ENCODE measurements around the gene DAW1. TPM values are rescaled to one million over a fixed set of nuclear protein-coding genes. Genes with fewer than 3 reads are reported as not detected.

Gene DAW1
- total and polyA plus RNA-seq, 4 donors: 5.0 to 16.6 (median 9.7) TPM

DNA sequence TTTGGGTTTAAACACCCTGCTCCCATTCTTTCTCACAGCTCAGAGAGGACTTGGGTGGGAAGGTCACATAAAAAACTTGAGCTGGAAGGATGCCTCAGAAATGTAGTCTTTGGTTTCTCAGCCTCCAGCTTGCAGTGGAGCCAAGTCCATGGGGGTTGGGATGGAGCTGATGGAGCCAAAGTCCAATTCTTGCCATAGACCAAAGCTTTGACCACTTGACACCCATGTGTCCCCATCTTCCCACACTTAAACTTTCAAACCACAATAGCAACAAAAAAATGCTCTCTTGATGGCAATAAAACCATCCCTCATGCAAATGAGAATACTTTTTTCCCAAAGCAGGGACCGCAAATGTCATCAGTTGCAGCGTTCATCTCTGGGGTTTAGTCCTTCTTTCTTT is 14.7 kb upstream of the DAW1 start:
- Histone ChIP-seq H3K9me3 (ENCODE audit: control insufficient read depth, insufficient read depth, low read length) (no peaks in the 10 kb centered on the region), H3K36me3 (ENCODE audit: control insufficient read depth, insufficient read depth, low read length) (no peaks in the 10 kb centered on the region), H3K4me1 (ENCODE audit: control insufficient read depth, insufficient read depth, low read length) (peaks cover 10% of the 10 kb centered on the region), H3K4me3 (ENCODE audit: low read depth, low read length) (no peak overlapping the region), H3K27me3 (ENCODE audit: control insufficient read depth, insufficient read depth, low read length) (no peaks in the 10 kb centered on the region), H3K27ac (ENCODE audit: low read depth, low read length) (no peak overlapping the region)
- no CpG with 5 or more reads among the region's 2 CpGs for WGBS (ENCODE audit: insufficient coverage)
- DNase-seq (ENCODE audit: low read depth in 4 of 6, low spot score in 6 of 6): no peak

DNA sequence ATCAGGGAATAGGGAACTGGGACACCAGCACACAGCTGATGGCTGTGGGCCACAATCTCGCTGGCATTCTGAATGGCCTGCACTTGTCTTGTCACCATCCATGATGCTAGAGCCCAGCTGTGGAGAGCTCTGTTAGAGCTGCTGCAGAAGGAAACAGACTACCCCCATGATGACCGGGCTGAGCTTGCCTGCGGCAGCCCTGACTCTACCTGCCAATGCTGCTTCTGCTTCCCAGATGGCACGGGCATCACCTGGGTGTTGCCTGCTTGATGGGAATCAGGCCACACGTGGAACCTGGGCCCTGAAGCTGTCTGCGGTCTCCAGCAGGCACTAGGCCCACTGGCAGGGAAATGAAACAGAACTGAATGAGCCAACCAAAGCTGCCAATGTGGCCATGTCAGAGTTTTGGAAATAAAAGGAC is 11.2 kb upstream of the DAW1 start:
- no peak overlapping the region for H3K27ac ChIP-seq (ENCODE audit: low read depth, low read length)
- peak in 5 of 6 donors; percentile 35 to 77 (median 46) for DNase-seq (ENCODE audit: low read depth in 4 of 6, low spot score in 6 of 6)
- WGBS (ENCODE audit: insufficient coverage): 57% methylated on average over 6 of the region's 6 CpGs

DNA sequence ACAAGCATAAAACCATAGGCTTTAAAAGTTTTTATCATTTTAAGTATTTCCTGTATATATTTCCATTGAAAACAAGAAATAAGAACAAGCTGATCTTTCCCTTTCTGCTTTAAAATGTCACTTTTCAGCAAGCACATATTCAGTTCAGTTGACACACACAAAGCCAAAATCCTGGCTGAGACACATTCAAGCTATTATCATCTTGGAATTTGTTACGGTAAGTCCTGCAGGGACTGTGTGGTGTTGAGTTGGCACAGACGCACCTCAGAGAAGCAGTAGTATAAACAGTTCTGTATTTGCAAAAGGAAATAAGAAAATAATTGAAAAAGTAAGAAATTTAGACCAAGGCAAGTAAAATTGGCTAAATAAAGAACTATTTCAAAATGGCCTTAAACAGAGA is 10.4 kb upstream of the DAW1 start:
- no CpG with 5 or more reads among the region's 2 CpGs for WGBS (ENCODE audit: insufficient coverage)
- H3K27me3 ChIP-seq (ENCODE audit: control insufficient read depth, insufficient read depth, low read length): no peaks in the 10 kb centered on the region
- DNase-seq (ENCODE audit: low read depth in 4 of 6, low spot score in 6 of 6): peak in 3 of 6 donors; percentile 4 to 46 (median 17)
- no peak overlapping the region for H3K27ac ChIP-seq (ENCODE audit: low read depth, low read length)
- peaks cover 17% of the 10 kb centered on the region for H3K4me1 ChIP-seq (ENCODE audit: control insufficient read depth, insufficient read depth, low read length)
- no peak overlapping the region for H3K4me3 ChIP-seq (ENCODE audit: low read depth, low read length)
- H3K36me3 ChIP-seq (ENCODE audit: control insufficient read depth, insufficient read depth, low read length): no peaks in the 10 kb centered on the region
- no peaks in the 10 kb centered on the region for H3K9me3 ChIP-seq (ENCODE audit: control insufficient read depth, insufficient read depth, low read length)

More for the DNA sequence above, 11.2 kb upstream of the DAW1 start:
- H3K9me3 ChIP-seq (ENCODE audit: control insufficient read depth, insufficient read depth, low read length): no peaks in the 10 kb centered on the region
- no peaks in the 10 kb centered on the region for H3K36me3 ChIP-seq (ENCODE audit: control insufficient read depth, insufficient read depth, low read length)
- H3K4me3 ChIP-seq (ENCODE audit: low read depth, low read length): no peak overlapping the region
- H3K4me1 ChIP-seq (ENCODE audit: control insufficient read depth, insufficient read depth, low read length): peaks cover 17% of the 10 kb centered on the region
- H3K27me3 ChIP-seq (ENCODE audit: control insufficient read depth, insufficient read depth, low read length): no peaks in the 10 kb centered on the region

DNA sequence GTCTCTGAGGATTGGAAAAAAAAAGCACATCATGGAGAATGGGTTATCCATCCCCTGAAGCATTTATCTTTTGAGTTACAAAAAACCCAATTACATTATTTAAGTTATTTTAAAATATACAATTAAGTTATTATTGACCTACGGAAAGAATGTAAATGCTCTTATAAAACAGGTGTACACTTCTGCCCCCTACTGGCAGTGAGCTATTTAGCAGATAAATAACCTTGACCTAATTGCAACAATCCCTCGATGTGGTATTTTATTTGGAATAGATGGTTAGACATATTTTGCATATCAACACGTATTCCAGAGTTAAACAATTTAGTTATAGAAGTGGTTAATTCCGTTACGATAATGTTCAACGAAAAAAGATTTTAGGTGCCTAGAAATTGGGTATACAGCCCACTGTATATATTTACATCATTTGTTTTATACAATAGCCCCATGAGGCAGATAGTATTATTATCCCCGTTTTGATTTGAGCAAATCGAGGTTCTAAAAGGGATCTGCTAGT is 9.1 kb upstream of the DAW1 start:
- WGBS (ENCODE audit: insufficient coverage): 75% methylated on average over 1 of the region's 8 CpGs
- DNase-seq (ENCODE audit: low read depth in 4 of 6, low spot score in 6 of 6): peak in 1 of 6 donors; percentile 53

DNA sequence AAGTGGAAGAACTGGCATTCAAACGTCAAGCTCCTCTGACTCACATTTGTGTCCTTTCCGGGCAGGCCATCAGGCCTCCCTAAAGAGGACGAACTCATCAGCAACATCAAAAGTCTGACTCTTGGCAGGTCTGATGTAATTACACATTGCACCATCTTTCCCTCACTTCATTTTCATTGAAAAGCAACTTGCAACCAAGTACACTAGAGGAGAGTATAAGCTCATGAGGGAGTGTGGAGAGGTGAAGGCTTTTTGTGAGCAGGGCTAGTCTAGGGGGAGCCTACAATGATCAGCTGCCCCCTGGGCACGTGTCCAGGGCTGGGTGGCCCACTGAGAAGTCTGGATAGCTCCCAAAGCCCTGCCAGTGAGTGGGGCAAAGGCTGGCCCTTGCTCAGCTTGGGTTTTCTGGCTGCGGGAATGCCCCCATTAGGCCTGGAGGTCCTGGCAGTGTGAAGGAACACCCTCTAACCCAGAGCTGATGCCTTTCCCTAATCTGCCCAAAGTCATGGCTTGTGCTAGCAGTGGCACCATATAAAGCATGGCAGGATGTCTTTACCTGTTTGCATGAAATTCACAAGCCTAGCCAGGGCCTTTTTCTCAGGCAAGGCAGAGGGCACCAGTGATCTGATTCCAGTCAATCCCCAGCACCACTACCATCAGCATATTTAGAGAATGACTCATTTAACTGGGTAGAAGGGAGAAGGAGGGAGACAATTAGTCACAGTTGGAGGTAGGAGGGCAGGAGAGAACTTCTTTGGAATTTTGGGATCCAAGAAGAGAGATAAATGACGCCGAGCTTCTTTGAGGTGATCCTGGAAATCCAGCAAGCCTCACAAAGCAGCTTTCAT is 8.5 kb upstream of the DAW1 start:
- H3K36me3 ChIP-seq (ENCODE audit: control insufficient read depth, insufficient read depth, low read length): no peaks in the 10 kb centered on the region
- H3K27ac ChIP-seq (ENCODE audit: low read depth, low read length): no peak overlapping the region

More for the DNA sequence above, 9.1 kb upstream of the DAW1 start:
- H3K4me3 ChIP-seq (ENCODE audit: low read depth, low read length): no peak overlapping the region
- no peaks in the 10 kb centered on the region for H3K36me3 ChIP-seq (ENCODE audit: control insufficient read depth, insufficient read depth, low read length)
- H3K9me3 ChIP-seq (ENCODE audit: control insufficient read depth, insufficient read depth, low read length): no peaks in the 10 kb centered on the region
- H3K27ac ChIP-seq (ENCODE audit: low read depth, low read length): no peak overlapping the region
- H3K4me1 ChIP-seq (ENCODE audit: control insufficient read depth, insufficient read depth, low read length): peaks cover 17% of the 10 kb centered on the region
- no peaks in the 10 kb centered on the region for H3K27me3 ChIP-seq (ENCODE audit: control insufficient read depth, insufficient read depth, low read length)

DNA sequence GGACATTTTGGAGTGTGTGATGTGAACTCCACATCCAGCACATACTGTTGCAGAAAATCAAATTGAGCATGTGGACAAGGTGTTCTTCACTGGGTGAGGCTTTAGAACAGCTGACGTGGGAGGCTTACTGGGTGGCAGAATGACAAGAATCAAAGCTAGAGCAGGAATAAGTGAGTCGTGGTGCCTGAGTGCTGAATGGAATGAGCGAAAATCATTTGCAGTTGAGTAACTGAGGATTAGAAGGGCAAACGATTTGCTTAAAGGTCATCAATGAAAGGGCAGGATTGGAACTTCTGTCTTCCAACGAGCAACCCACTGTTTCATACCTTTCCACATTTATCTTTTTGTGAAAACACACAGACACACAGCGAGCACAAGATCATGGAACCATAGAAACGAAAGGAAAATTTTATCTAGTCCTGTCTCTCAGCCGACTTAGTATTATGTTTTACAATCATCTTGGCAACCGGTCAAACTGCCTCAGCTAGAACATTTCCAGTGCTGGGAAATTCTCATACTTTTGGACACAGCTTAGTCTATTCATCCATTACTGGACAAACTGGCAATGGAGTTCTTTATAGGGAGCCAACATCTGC is 7.2 kb upstream of the DAW1 start:
- no peak for DNase-seq (ENCODE audit: low read depth in 4 of 6, low spot score in 6 of 6)
- Histone ChIP-seq H3K27ac (ENCODE audit: low read depth, low read length) (no peak overlapping the region), H3K27me3 (ENCODE audit: control insufficient read depth, insufficient read depth, low read length) (no peaks in the 10 kb centered on the region), H3K4me3 (ENCODE audit: low read depth, low read length) (no peak overlapping the region), H3K36me3 (ENCODE audit: control insufficient read depth, insufficient read depth, low read length) (no peaks in the 10 kb centered on the region), H3K4me1 (ENCODE audit: control insufficient read depth, insufficient read depth, low read length) (peaks cover 17% of the 10 kb centered on the region), H3K9me3 (ENCODE audit: control insufficient read depth, insufficient read depth, low read length) (no peaks in the 10 kb centered on the region)
- WGBS (ENCODE audit: insufficient coverage): 82% methylated on average over 8 of the region's 9 CpGs

More for the DNA sequence above, 8.5 kb upstream of the DAW1 start:
- DNase-seq (ENCODE audit: low read depth in 4 of 6, low spot score in 6 of 6): no peak
- H3K4me1 ChIP-seq (ENCODE audit: control insufficient read depth, insufficient read depth, low read length): peaks cover 17% of the 10 kb centered on the region
- 77% methylated on average over 7 of the region's 7 CpGs for WGBS (ENCODE audit: insufficient coverage)
- no peak overlapping the region for H3K4me3 ChIP-seq (ENCODE audit: low read depth, low read length)
- H3K9me3 ChIP-seq (ENCODE audit: control insufficient read depth, insufficient read depth, low read length): no peaks in the 10 kb centered on the region
- H3K27me3 ChIP-seq (ENCODE audit: control insufficient read depth, insufficient read depth, low read length): no peaks in the 10 kb centered on the region

DNA sequence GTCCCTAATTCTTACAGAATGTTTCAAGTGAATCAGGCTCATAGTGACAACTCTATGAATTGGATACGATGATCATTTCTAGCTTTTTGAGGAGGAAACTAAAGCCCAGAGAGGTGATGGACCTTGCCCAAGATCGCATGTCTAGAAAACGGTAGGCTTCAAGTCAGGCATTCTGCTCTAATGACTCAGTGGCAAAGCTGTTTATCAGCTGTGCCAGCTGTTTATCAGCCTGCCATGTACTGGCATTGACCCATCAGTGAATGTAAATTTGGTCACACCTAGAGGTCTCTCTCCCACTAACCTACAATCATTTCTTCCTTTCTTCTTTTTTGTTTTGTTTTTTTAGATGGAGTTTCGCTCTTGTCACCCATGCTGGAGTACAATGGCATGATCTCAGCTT is 6.1 kb upstream of the DAW1 start:
- Histone ChIP-seq H3K9me3 (ENCODE audit: control insufficient read depth, insufficient read depth, low read length) (no peaks in the 10 kb centered on the region), H3K27me3 (ENCODE audit: control insufficient read depth, insufficient read depth, low read length) (no peaks in the 10 kb centered on the region), H3K36me3 (ENCODE audit: control insufficient read depth, insufficient read depth, low read length) (no peaks in the 10 kb centered on the region), H3K4me1 (ENCODE audit: control insufficient read depth, insufficient read depth, low read length) (peaks cover 8% of the 10 kb centered on the region), H3K27ac (ENCODE audit: low read depth, low read length) (no peak overlapping the region), H3K4me3 (ENCODE audit: low read depth, low read length) (no peak overlapping the region)
- DNase-seq (ENCODE audit: low read depth in 4 of 6, low spot score in 6 of 6): no peak
- WGBS (ENCODE audit: insufficient coverage): 81% methylated on average over 4 of the region's 4 CpGs

DNA sequence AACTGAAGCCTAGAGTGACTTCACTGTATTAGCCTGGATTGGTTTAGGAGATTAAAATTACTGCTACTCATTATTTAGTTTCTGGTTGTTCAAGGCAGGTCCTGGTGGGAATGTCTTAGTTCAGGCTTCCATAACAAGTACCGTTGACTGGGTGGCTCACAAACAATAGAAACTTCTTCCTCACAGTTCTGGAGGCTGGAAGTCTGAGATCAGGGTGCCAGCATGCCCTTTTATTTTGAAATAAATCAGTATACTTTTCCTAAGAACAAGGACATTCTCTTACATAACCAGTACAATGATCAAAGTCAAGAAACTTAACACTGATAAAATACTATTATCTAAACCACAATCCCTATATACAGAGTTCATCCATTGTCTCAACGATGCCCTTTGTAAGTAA is 4.0 kb upstream of the DAW1 start:
- Histone ChIP-seq H3K4me3 (ENCODE audit: low read depth, low read length) (no peak overlapping the region), H3K9me3 (ENCODE audit: control insufficient read depth, insufficient read depth, low read length) (no peaks in the 10 kb centered on the region), H3K27me3 (ENCODE audit: control insufficient read depth, insufficient read depth, low read length) (no peaks in the 10 kb centered on the region), H3K4me1 (ENCODE audit: control insufficient read depth, insufficient read depth, low read length) (peaks cover 17% of the 10 kb centered on the region), H3K36me3 (ENCODE audit: control insufficient read depth, insufficient read depth, low read length) (no peaks in the 10 kb centered on the region), H3K27ac (ENCODE audit: low read depth, low read length) (no peak overlapping the region)
- no peak for DNase-seq (ENCODE audit: low read depth in 4 of 6, low spot score in 6 of 6)
- WGBS (ENCODE audit: insufficient coverage): no CpG with 5 or more reads among the region's 2 CpGs

DNA sequence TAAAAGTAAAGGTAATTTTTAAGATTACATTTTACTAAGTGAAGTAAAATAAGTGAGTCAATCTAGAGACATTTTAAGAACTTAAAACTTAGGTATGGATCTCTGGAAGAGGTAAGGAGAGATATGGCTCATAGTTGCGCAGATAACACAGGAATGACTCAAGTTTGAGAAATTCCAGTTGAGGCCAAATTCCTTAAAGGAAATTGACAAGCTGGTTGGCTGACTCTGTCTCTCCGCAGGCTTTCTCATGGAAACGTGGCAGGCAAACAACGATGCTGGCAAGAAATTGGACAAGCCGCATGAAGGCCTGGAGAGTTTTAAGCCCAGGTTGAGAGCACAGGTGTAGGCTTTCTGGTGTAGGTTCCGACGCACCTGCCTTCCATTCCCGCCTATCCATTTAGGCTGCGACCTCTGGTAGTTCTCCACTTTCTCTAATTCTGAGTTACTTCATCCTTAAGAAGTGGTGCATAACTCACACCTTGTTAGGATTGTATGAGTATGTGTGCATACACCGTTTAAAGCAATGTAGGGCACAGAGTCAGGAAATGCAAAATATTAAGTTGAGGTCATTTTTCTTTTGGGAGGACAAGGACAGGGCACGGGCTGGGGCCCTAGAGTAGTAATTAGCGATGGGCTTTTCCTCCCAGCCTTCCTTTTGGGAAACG is 589 bp upstream of the DAW1 start:
- no peaks in the 10 kb centered on the region for H3K27me3 ChIP-seq (ENCODE audit: control insufficient read depth, insufficient read depth, low read length)
- H3K9me3 ChIP-seq (ENCODE audit: control insufficient read depth, insufficient read depth, low read length): no peaks in the 10 kb centered on the region
- no peak overlapping the region for H3K27ac ChIP-seq (ENCODE audit: low read depth, low read length)
- WGBS (ENCODE audit: insufficient coverage): 57% methylated on average over 9 of the region's 13 CpGs
- DNase-seq (ENCODE audit: low read depth in 4 of 6, low spot score in 6 of 6): no peak
- peaks cover 10% of the 10 kb centered on the region for H3K4me1 ChIP-seq (ENCODE audit: control insufficient read depth, insufficient read depth, low read length)
- H3K4me3 ChIP-seq (ENCODE audit: low read depth, low read length): peak overlapping the region; percentile 37
- no peaks in the 10 kb centered on the region for H3K36me3 ChIP-seq (ENCODE audit: control insufficient read depth, insufficient read depth, low read length)

All from spinal cord (tissue), 10 donors.